Cardiac fibroblast (primary cell): ENCODE data around the gene IGLL1.

Source experiments
- DNase-seq, 2 donors: peaks; one replicate each; pipeline versions ENCODE4 v3.0.0 to v3.0.0-alpha.2; 2010; ENCODE audit warnings: low read depth in 2 of 2
- H3K4me3 ChIP-seq, 2 donors: replicated peaks in 1 of 2; 1 replicate in 1 of 2; 2 replicates in 1 of 2; pipeline ENCODE4 v1.5.1; 2011; ENCODE audit warnings: low read depth in 2 of 2, low read length in 2 of 2, mild to moderate bottlenecking in 2 of 2, moderate library complexity in 1 of 2
- CTCF ChIP-seq: IDR thresholded peaks from one replicate; pipeline ENCODE4 v1.5.1; 2011; ENCODE audit warnings: low read depth, mild to moderate bottlenecking, low read length, inconsistent platforms

Gene IGLL1

DNA sequence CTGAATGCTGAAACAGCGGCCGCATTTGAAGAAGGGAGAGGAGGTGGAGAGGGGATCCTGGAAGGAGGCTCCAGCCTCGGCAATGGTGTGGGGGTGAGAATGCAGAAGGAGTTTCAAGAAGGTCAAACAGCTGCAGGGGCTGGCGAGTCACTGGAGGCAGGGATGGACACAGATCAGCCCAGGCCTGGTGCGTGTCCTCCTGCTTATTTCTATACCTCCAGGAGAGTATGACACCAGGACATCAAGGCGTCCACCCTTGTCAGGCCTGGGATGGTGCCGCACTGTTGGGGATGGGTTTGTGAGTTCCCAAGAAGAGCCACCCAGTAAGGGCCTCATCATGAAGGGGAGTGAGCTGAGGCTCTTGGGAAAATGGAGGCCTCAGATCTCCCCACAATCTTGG is 23.1 kb downstream of the IGLL1 start:
- DNase-seq = no peak
- TF ChIP-seq CTCF = no peak
- H3K4me3 ChIP-seq = no peak overlapping the region

- no peak for DNase-seq
- no peak overlapping the region for H3K4me3 ChIP-seq
- no peak for TF ChIP-seq CTCF
Observed at GRCh38 chr22:23556026-23556620, 24.0 kb downstream of the IGLL1 start.

DNA sequence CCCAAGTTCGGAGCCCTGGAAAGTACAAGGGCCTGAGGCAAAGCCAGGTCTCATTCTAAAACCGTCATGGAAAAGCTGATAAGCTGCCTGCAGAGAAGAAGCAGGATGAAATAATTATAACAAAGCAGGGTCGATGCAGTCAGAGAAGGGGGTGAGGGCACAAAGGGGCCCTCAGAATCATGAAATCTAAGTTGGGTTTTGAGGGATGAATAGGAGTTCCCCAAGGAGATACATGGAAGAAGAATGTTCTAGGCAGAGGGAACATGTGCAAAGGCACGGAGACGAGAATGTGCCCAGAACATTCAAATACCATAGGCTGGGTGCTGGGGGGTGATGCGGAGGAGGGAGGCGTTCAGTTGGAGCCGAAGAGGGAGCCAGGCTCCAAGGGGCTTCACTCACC is 25.0 kb downstream of the IGLL1 start:
- DNase-seq = no peak
- no peak for TF ChIP-seq CTCF
- H3K4me3 ChIP-seq = no peak overlapping the region

DNA sequence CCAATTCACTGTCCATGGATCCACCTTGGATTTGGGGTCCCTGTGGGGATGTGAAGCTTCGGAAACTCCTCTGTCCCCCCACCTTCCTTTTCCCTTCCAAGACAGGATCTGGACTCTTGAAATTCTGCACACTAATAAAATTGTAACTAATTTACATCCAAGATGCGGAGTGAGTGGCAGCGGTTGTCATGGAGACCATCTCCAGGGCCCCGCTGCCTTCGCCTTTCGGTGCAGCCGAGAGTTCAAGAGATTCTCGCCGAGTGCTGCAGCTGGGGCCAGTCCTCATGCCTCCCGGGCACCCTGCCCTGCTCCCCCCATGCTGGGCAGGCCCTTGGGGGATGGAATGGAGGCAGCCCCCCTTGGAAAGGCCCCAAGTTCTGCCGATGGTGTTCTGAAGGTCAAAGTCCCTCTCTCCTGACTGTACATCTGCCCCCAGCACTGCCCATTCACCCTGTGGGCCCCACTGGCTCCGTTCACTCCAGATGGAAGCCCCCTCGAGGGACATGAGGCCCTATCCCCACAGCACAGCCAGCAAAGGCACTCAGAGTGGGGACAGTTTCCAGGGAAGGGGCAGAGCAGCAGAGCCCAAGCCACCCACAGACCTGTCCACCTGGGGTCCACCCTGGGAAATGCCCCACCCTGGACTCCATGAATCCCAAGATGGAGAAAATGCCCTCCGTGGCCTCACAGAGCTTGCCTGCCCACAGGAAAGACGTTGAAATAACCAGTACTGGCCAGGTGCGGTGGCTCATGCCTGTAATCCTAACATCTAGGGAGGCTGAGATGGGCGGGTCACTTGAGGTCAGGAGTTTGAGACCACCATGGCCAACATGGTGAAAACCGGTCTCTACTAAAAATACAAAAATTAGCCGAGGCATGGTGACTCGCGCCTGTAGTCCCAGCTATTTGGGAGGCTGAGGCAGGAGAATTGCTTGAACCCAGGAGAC is 25.9 kb downstream of the IGLL1 start:
- no peak for TF ChIP-seq CTCF
- H3K4me3 ChIP-seq = no peak overlapping the region
- DNase-seq = no peak

GRCh38 chr22:23553438-23553837 is 26.7 kb downstream of the IGLL1 start:
- DNase-seq = no peak
- H3K4me3 ChIP-seq = no peak overlapping the region
- no peak for TF ChIP-seq CTCF

DNA sequence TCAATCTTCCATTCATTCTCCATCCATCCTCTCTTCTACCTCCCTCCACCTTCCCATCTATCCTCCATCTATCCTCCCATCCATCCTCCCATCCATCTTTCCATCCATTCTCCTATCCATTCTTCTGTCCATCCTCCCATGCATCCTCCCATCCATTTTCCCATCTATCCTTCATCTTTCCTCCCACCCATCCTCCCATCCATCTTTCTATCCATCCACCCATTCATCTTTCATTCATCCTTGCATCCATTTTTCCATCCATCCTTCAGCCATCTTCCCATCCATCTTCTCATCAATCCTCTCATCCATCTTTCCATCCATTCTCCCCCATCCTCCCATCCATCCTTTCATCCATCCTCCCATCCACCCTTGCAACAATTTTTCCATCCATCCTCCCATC is 27.5 kb downstream of the IGLL1 start:
- TF ChIP-seq CTCF = no peak

More for the DNA sequence above, 27.5 kb downstream of the IGLL1 start:
- H3K4me3 ChIP-seq = no peak overlapping the region
- DNase-seq = no peak
